BE2C (cell line): ENCODE measurements around the gene LONP2.

Experiments
- DNase-seq: peaks from one replicate; pipeline ENCODE4 v3.0.0-alpha.2; 2020
- H3K27me3 ChIP-seq: fragments of 250-450 bp; sonication (Bioruptor Pico); 2 replicates; pipeline ENCODE4 v1.5.1; 2020; ENCODE audit warnings: mild to moderate bottlenecking
- H3K36me3 ChIP-seq: fragments of 250-450 bp; sonication (Bioruptor Pico); 2 replicates; pipeline ENCODE4 v1.5.1; 2020; ENCODE audit warnings: mild to moderate bottlenecking
- H3K4me1 ChIP-seq: fragments of 250-450 bp; sonication (Bioruptor Pico); 2 replicates; pipeline ENCODE4 v1.5.1; 2020
- H3K4me3 ChIP-seq: 2 replicates; pipeline ENCODE4 v1.5.1; 2011; ENCODE audit warnings: low read depth, low read length
- H3K9me3 ChIP-seq: fragments of 250-450 bp; sonication (Bioruptor Pico); 2 replicates; pipeline ENCODE4 v1.5.1; 2020
- TF ChIP-seq, protein P1 (sequence below): IDR thresholded peaks from 2 replicates; pipeline ENCODE4 v1.5.1; 2012; ENCODE audit warnings: mild to moderate bottlenecking, low read depth, low read length

LONP2 gene

GRCh38 chr16:48354877-48355855 is 111.1 kb downstream of the LONP2 start:
- H3K4me3 ChIP-seq, result no peak overlapping the region
- DNase-seq, result no peak
- peaks cover 56% of the 10 kb centered on the region for H3K36me3 ChIP-seq
- H3K9me3 ChIP-seq, result no peaks in the 10 kb centered on the region
- H3K27me3 ChIP-seq, result no peaks in the 10 kb centered on the region
- TF ChIP-seq, protein P1, sequence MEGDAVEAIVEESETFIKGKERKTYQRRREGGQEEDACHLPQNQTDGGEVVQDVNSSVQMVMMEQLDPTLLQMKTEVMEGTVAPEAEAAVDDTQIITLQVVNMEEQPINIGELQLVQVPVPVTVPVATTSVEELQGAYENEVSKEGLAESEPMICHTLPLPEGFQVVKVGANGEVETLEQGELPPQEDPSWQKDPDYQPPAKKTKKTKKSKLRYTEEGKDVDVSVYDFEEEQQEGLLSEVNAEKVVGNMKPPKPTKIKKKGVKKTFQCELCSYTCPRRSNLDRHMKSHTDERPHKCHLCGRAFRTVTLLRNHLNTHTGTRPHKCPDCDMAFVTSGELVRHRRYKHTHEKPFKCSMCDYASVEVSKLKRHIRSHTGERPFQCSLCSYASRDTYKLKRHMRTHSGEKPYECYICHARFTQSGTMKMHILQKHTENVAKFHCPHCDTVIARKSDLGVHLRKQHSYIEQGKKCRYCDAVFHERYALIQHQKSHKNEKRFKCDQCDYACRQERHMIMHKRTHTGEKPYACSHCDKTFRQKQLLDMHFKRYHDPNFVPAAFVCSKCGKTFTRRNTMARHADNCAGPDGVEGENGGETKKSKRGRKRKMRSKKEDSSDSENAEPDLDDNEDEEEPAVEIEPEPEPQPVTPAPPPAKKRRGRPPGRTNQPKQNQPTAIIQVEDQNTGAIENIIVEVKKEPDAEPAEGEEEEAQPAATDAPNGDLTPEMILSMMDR, result no peak
- H3K4me1 ChIP-seq, result no peaks in the 10 kb centered on the region

DNA sequence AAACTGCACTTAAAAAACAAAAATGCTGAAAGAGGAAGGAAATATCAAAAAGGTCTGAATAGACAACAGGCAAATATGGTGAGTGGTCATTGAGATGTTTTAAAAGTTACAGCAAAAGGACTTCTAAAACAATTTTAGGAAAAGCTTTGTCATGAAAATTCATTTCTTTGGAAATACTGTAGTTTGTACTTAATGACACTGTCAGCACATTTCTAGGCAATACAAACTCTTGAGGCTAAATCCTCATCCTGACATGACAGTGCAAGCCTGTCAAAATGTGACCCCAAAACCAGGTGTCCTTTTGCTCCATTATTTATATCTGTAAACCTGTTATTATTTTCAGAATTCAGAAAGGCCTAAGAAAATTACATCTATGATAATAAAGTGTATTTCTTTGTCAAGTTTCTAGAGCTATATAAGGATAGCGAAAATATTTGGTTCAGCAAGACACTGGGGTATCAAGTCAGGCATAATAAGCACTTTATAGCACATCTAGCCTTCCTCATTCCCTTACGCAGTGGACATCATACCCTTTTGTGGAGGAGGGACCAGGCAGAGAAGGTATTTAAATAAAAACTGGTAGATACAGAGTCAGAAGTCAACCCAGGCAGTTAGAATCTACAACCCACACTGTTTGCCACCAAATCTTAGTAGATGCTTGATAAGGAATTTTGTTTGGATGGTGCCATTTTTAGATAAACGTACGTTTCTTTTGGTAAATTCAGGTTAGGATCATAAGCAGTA is 112.7 kb downstream of the LONP2 start:
- no peak for DNase-seq
- Histone ChIP-seq H3K9me3 (no peaks in the 10 kb centered on the region), H3K4me1 (no peaks in the 10 kb centered on the region), H3K27me3 (no peaks in the 10 kb centered on the region), H3K36me3 (peaks cover 41% of the 10 kb centered on the region), H3K4me3 (no peak overlapping the region)
- TF ChIP-seq, protein P1, result no peak

DNA sequence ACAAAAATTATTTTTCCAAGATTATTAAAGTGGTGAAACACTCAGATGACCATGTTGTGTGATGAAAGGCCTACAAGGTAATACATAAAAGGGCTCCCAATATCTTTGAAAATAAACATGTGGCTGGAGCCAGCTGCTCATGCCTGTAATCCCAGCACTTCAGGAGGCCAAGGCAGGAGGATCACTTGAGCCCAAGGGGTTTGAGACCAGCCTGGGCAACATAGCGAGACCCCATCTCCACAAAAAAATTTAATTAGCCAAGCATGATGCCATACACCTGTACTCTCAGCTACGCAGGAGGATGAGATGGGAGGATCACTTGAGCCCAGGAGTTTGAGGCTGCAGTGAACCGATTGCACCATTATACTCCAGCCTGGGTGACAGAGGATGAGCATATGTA is 114.3 kb downstream of the LONP2 start:
- no peak for DNase-seq
- TF ChIP-seq, protein P1, result no peak
- Histone ChIP-seq H3K27me3 (no peaks in the 10 kb centered on the region), H3K36me3 (peaks cover 31% of the 10 kb centered on the region), H3K9me3 (no peaks in the 10 kb centered on the region), H3K4me1 (no peaks in the 10 kb centered on the region), H3K4me3 (no peak overlapping the region)

GRCh38 chr16:48359983-48360382 is 115.9 kb downstream of the LONP2 start:
- H3K4me1 ChIP-seq, result peaks cover under 1% of the 10 kb centered on the region; the same call in 1 of the 2 replicates
- H3K36me3 ChIP-seq, result peaks cover 24% of the 10 kb centered on the region
- no peaks in the 10 kb centered on the region for H3K27me3 ChIP-seq
- H3K4me3 ChIP-seq, result no peak overlapping the region
- H3K9me3 ChIP-seq, result no peaks in the 10 kb centered on the region
- TF ChIP-seq, protein P1, result no peak
- no peak for DNase-seq

DNA sequence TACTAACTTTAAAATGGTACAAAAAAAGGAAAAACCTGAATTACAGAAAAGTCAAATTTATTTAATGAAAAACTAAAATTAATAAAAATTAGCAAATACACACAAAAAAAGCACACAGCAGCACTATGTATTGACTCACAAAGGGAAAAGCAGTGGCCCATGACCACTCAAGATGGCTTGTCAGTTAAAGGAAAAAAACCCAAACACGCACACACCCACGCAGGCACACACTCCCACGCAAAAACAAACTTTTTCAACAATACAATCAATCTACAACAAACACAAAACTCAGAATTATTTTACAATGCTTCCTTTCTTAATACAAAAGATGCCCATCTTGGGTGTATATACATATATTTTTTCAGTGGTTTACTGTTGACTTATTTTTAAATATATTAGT is 116.9 kb downstream of the LONP2 start:
- Histone ChIP-seq H3K36me3 (peaks cover 21% of the 10 kb centered on the region), H3K27me3 (no peaks in the 10 kb centered on the region), H3K4me1 (peaks cover 5% of the 10 kb centered on the region; the same call in 1 of the 2 replicates), H3K4me3 (no peak overlapping the region), H3K9me3 (no peaks in the 10 kb centered on the region)
- TF ChIP-seq, protein P1, result no peak
- no peak for DNase-seq
